SU-DHL-6 (cell line): ENCODE measurements around the gene HEMK1.

ENCODE experiments used
- H2AFZ ChIP-seq: fragments of 200-600 bp; sonication (generic); 2 replicates; pipeline ENCODE4 v1.6.1; 2014; ENCODE audit warnings: low read depth, mild to moderate bottlenecking, moderate library complexity, mixed read lengths, antibody characterized with exemption, low read length; ENCODE audit not compliant: severe bottlenecking
- H3F3A ChIP-seq: fragments of 200-600 bp; shearing (Covaris generic); 2 replicates; pipeline ENCODE4 v1.6.0; 2016; ENCODE audit warnings: antibody characterized with exemption, mild to moderate bottlenecking; ENCODE audit not compliant: insufficient read depth
- H3K27ac ChIP-seq: fragments of 200-600 bp; sonication (generic); 2 replicates; pipeline ENCODE4 v1.5.1; 2016; ENCODE audit warnings: low read depth, mild to moderate bottlenecking, low read length, moderate library complexity, mixed read lengths
- H3K27me3 ChIP-seq: fragments of 200-600 bp; sonication (generic), shearing (Covaris generic); 2 replicates; pipeline ENCODE4 v1.6.0; 2014; ENCODE audit warnings: mild to moderate bottlenecking, low read length
- H3K36me3 ChIP-seq: fragments of 200-600 bp; sonication (generic); 2 replicates; pipeline ENCODE4 v1.6.1; 2014; ENCODE audit warnings: mild to moderate bottlenecking, low read length, mixed read lengths
- H3K4me2 ChIP-seq: fragments of 300-600, 200-600 bp; shearing (Covaris generic), sonication (generic); 2 replicates; pipeline ENCODE4 v1.6.0; 2014; ENCODE audit warnings: low read length, low read depth, mild to moderate bottlenecking; ENCODE audit not compliant: poor library complexity, severe bottlenecking
- H3K4me3 ChIP-seq: fragments of 200-600 bp; sonication (generic); 2 replicates; pipeline ENCODE4 v1.5.1; 2014; ENCODE audit warnings: antibody characterized with exemption, low read length, mild to moderate bottlenecking, mixed read lengths; ENCODE audit not compliant: insufficient read depth, poor library complexity, severe bottlenecking
- H3K79me2 ChIP-seq: fragments of 200-600 bp; sonication (generic); 2 replicates; pipeline ENCODE4 v1.6.1; 2014; ENCODE audit warnings: mild to moderate bottlenecking, low read length, moderate library complexity; ENCODE audit not compliant: insufficient read depth
- H3K9ac ChIP-seq: fragments of 200-600 bp; sonication (generic); 2 replicates; pipeline ENCODE4 v1.7.0; 2014; ENCODE audit warnings: mild to moderate bottlenecking, low read length
- H3K9me2 ChIP-seq: fragments of 200-600 bp; sonication (generic); replicated peaks from 2 replicates; pipeline ENCODE4 v1.6.1; 2014; ENCODE audit warnings: low read length; ENCODE audit not compliant: insufficient read depth
- H3K9me3 ChIP-seq: fragments of 200-600 bp; sonication (generic); 2 replicates; pipeline ENCODE4 v1.6.1; 2014; ENCODE audit warnings: low read length, mixed read lengths; ENCODE audit not compliant: insufficient read depth
- H4K20me1 ChIP-seq: fragments of 200-600 bp; sonication (generic); 2 replicates; pipeline ENCODE4 v1.6.1; 2014; ENCODE audit warnings: low read depth, mild to moderate bottlenecking, antibody characterized with exemption, low read length, moderate library complexity, mixed read lengths
- CTCF ChIP-seq: fragments of 200-600 bp; sonication (generic); IDR thresholded peaks from one replicate; pipeline ENCODE4 v1.5.1; 2017; ENCODE audit warnings: antibody characterized with exemption, mild to moderate bottlenecking, low read length, moderate library complexity; ENCODE audit not compliant: insufficient read depth, poor library complexity, severe bottlenecking
- EZH2phosphoT487 ChIP-seq: fragments of 200-600 bp; sonication (generic), shearing (Covaris generic); conservative IDR thresholded peaks from 2 replicates; pipeline ENCODE4 v1.6.1; 2018; ENCODE audit warnings: mild to moderate bottlenecking, antibody characterized with exemption, low read length, moderate library complexity, mixed read lengths

The HEMK1 gene

GRCh38 chr3:50587806-50588758 lies 18.8 kb downstream of the HEMK1 start:
- H3K9me2 ChIP-seq: no peaks in the 10 kb centered on the region
- TF ChIP-seq CTCF (no peak), EZH2phosphoT487 (no peak)
- no peak overlapping the region for H3K9ac ChIP-seq
- H3K27me3 ChIP-seq: no peaks in the 10 kb centered on the region
- H3K4me3 ChIP-seq: no peak overlapping the region
- no peaks in the 10 kb centered on the region for H3K79me2 ChIP-seq
- no peaks in the 10 kb centered on the region for H3F3A ChIP-seq
- H3K36me3 ChIP-seq: no peaks in the 10 kb centered on the region
- H3K9me3 ChIP-seq: no peaks in the 10 kb centered on the region
- no peak overlapping the region for H3K4me2 ChIP-seq
- no peak overlapping the region for H3K27ac ChIP-seq
- no peak overlapping the region for H2AFZ ChIP-seq
- H4K20me1 ChIP-seq: no peaks in the 10 kb centered on the region

GRCh38 chr3:50588759-50589433 lies 19.6 kb downstream of the HEMK1 start:
- H3K9me2 ChIP-seq: no peaks in the 10 kb centered on the region
- H4K20me1 ChIP-seq: no peaks in the 10 kb centered on the region
- no peak overlapping the region for H3K27ac ChIP-seq
- H2AFZ ChIP-seq: no peak overlapping the region
- no peaks in the 10 kb centered on the region for H3K27me3 ChIP-seq
- H3F3A ChIP-seq: no peaks in the 10 kb centered on the region
- H3K36me3 ChIP-seq: no peaks in the 10 kb centered on the region
- H3K4me3 ChIP-seq: no peak overlapping the region
- TF ChIP-seq CTCF (no peak), EZH2phosphoT487 (no peak)
- no peaks in the 10 kb centered on the region for H3K79me2 ChIP-seq
- no peaks in the 10 kb centered on the region for H3K9me3 ChIP-seq
- no peak overlapping the region for H3K4me2 ChIP-seq
- H3K9ac ChIP-seq: no peak overlapping the region

GRCh38 chr3:50591196-50591741 lies 21.9 kb downstream of the HEMK1 start:
- no peak overlapping the region for H3K27ac ChIP-seq
- H3K9me3 ChIP-seq: no peaks in the 10 kb centered on the region
- H3K36me3 ChIP-seq: no peaks in the 10 kb centered on the region
- no peaks in the 10 kb centered on the region for H3F3A ChIP-seq
- H3K4me3 ChIP-seq: no peak overlapping the region
- H3K9ac ChIP-seq: no peak overlapping the region
- no peaks in the 10 kb centered on the region for H3K79me2 ChIP-seq
- no peak overlapping the region for H2AFZ ChIP-seq
- H4K20me1 ChIP-seq: no peaks in the 10 kb centered on the region
- TF ChIP-seq EZH2phosphoT487 (no peak), CTCF (no peak)
- no peak overlapping the region for H3K4me2 ChIP-seq
- no peaks in the 10 kb centered on the region for H3K27me3 ChIP-seq
- H3K9me2 ChIP-seq: no peaks in the 10 kb centered on the region
